GM12878 (cell line): Measurements from ENCODE around the gene MCF2L2. TPM values are rescaled to one million over a fixed set of nuclear protein-coding genes. Genes with fewer than 3 reads are reported as not detected.

Experiments used
- ATAC-seq: fragments of 200-7000 bp; cut with Tn5 transposase; 3 replicates; pipeline ENCODE4 v1.9.1; 2020; ENCODE audit warnings: mild to moderate bottlenecking, moderate library complexity
- BruUV-seq: library from RNA; stranded (reverse); fragments of 400-500 nt; replicated peaks from 2 replicates; lab custom pipeline; 2021; lab: Mats Ljungman, UMichigan
- CTCF ChIA-PET: fragments of 300-600 bp; sonication (Branson Sonifier 250); formaldehyde crosslinking; extraction: SDS; loops from one replicate; lab custom pipeline; 2021; ENCODE audit warnings: inconsistent platforms; lab: Yijun Ruan, JAX
- POLR2A ChIA-PET: fragments of 350-600 bp; formaldehyde crosslinking; extraction: SDS; loops from one replicate; lab custom pipeline; 2021; ENCODE audit warnings: inconsistent platforms; lab: Charles Lee
- RAD21 ChIA-PET: fragments of 300-600 bp; sonication (Branson Sonifier 250); formaldehyde crosslinking; loops from one replicate; lab custom pipeline; 2023; ENCODE audit warnings: antibody characterized with exemption; ENCODE audit not compliant: unreplicated experiment; lab: Charles Lee
- SMC1A ChIA-PET: fragments of 300-600 bp; sonication (Branson Sonifier 250); formaldehyde crosslinking; loops from one replicate; lab custom pipeline; 2023; ENCODE audit not compliant: unreplicated experiment, uncharacterized antibody; lab: Charles Lee
- DNase-seq: peaks from one replicate; pipeline ENCODE4 v3.0.0-alpha.2; 2011; ENCODE audit warnings: low read depth, low spot score
- FAIRE-seq: peaks from 3 replicates; lab custom pipeline; 2011; peaks lifted over from hg19 to GRCh38; lab: Jason Lieb, UNC
- H2AFZ ChIP-seq: 2 replicates; pipeline ENCODE4 v1.6.0; 2011; ENCODE audit warnings: low read depth, low read length, control low read depth; ENCODE audit not compliant: control insufficient read depth
- H3K27ac ChIP-seq: 2 replicates; pipeline ENCODE4 v1.5.1; 2011; ENCODE audit warnings: control low read depth; ENCODE audit not compliant: control insufficient read depth, insufficient read depth
- H3K27me3 ChIP-seq, 2 experiments: replicated peaks in 1 of 2; 2 replicates each; pipeline versions ENCODE4 v1.6.0 to v1.6.1; 2011; ENCODE audit warnings: low read length in 1 of 2; ENCODE audit not compliant: control insufficient read depth in 2 of 2, insufficient read depth in 2 of 2
- H3K36me3 ChIP-seq, 2 experiments: 2 replicates each; pipeline ENCODE4 v1.5.1; 2011; ENCODE audit warnings: low read length in 1 of 2; ENCODE audit not compliant: control insufficient read depth in 2 of 2, insufficient read depth in 2 of 2
- H3K4me1 ChIP-seq: 2 replicates; pipeline ENCODE4 v1.6.1; 2011; ENCODE audit warnings: mild to moderate bottlenecking, low read length, moderate library complexity, mixed read lengths; ENCODE audit not compliant: control insufficient read depth, insufficient read depth
- H3K4me2 ChIP-seq: 2 replicates; pipeline ENCODE4 v1.6.0; 2011; ENCODE audit warnings: control low read depth; ENCODE audit not compliant: control insufficient read depth, insufficient read depth
- H3K4me3 ChIP-seq: fragments of 200-600 bp; sonication (generic); 2 replicates; pipeline ENCODE4 v1.5.1; 2016
- H3K79me2 ChIP-seq: 2 replicates; pipeline ENCODE4 v1.6.0; 2011; ENCODE audit warnings: low read length; ENCODE audit not compliant: control insufficient read depth, insufficient read depth
- H3K9ac ChIP-seq: 2 replicates; pipeline ENCODE4 v1.8.0; 2011; ENCODE audit warnings: low read length, control low read depth, mixed read lengths; ENCODE audit not compliant: control insufficient read depth, insufficient read depth
- H3K9me3 ChIP-seq: replicated peaks from 3 replicates; pipeline ENCODE4 v1.5.1; 2011; ENCODE audit warnings: mild to moderate bottlenecking, low read length; ENCODE audit not compliant: control insufficient read depth, insufficient read depth
- H4K20me1 ChIP-seq: 2 replicates; pipeline ENCODE4 v1.6.0; 2011; ENCODE audit not compliant: control insufficient read depth, insufficient read depth
- ASH2L ChIP-seq: fragments of 300-600, 200-600 bp; sonication (generic); IDR thresholded peaks from 2 replicates; pipeline ENCODE4 v1.6.1; 2017; ENCODE audit warnings: low read depth, mild to moderate bottlenecking, borderline replicate concordance
- CBFB ChIP-seq: IDR thresholded peaks from 2 replicates; pipeline ENCODE4 v1.6.1; 2016; ENCODE audit warnings: antibody characterized with exemption, low read depth
- CBX5 ChIP-seq: sonication (generic); IDR thresholded peaks from 2 replicates; pipeline ENCODE4 v1.6.1; 2016; ENCODE audit warnings: low read depth, moderate library complexity, mild to moderate bottlenecking, inconsistent platforms
- IKZF1 ChIP-seq: fragments of 450-650 bp; conservative IDR thresholded peaks from 2 replicates; pipeline ENCODE4 v1.6.1; 2017; ENCODE audit warnings: antibody characterized with exemption, mild to moderate bottlenecking
- IKZF2 ChIP-seq, 2 experiments: fragments of 450-650 bp; IDR thresholded peaks; 2 replicates each; pipeline ENCODE4 v1.6.1; 2017; ENCODE audit warnings: mild to moderate bottlenecking in 2 of 2, moderate library complexity in 2 of 2
- KDM1A ChIP-seq: fragments of 200-600 bp; sonication (generic); IDR thresholded peaks from 2 replicates; pipeline ENCODE4 v1.6.1; 2016; ENCODE audit warnings: borderline replicate concordance
- MEF2A ChIP-seq: IDR thresholded peaks from 2 replicates; pipeline ENCODE4 v1.6.1; 2011; ENCODE audit warnings: low read depth, mild to moderate bottlenecking, low read length, moderate library complexity; ENCODE audit not compliant: insufficient read depth
- NR2C1 ChIP-seq: fragments of 450-650 bp; IDR thresholded peaks from 2 replicates; pipeline ENCODE4 v1.6.1; 2017; ENCODE audit warnings: antibody characterized with exemption, mild to moderate bottlenecking, moderate library complexity
- RCOR1 ChIP-seq: conservative IDR thresholded peaks from 2 replicates; pipeline ENCODE4 v1.6.1; 2012; ENCODE audit warnings: low read depth, low read length, improper control_type of control experiment
- TAF1 ChIP-seq: IDR thresholded peaks from 2 replicates; pipeline ENCODE4 v1.6.1; 2011; ENCODE audit warnings: mild to moderate bottlenecking, low read depth, low read length, borderline replicate concordance
- TCF12 ChIP-seq: IDR thresholded peaks from 2 replicates; pipeline ENCODE4 v1.6.1; 2011; ENCODE audit warnings: low read depth, mild to moderate bottlenecking, low read length
- WGBS: methylation state at CpG from one replicate; pipeline ENCODE4 v1.1.6; 2016; ENCODE audit warnings: low lambda C conversion rate; ENCODE audit not compliant: insufficient replicate concordance, insufficient coverage; ENCODE audit errors: missing lambda C conversion rate; 5-methylcytosine and 5-hydroxymethylcytosine counted together
- in situ Hi-C: fragments of 300-500 bp; cut with MboI; formaldehyde crosslinking; loops from 9 replicates; pipeline ENCODE4 v1.14.3; 2018; ENCODE audit warnings: mixed read lengths
- intact Hi-C: fragments of 100-400 bp; cut with micrococcal nuclease; formaldehyde crosslinking; loops from one replicate; pipeline ENCODE4 v1.14.2; 2022; ENCODE audit not compliant: unreplicated experiment
- polyA plus RNA-seq, 11 experiments: library from polyadenylated mRNA; depleted of rRNA in 4 of 11; unstranded in 6 of 11; stranded (reverse) in 5 of 11; fragments of >200 nt; fragmentation: Nextera tagmentation in 4 of 11; fragmentation: Illumina TruSeq in 1 of 11; extraction: Ambion mirVana in 4 of 11; extraction: Trizol in 1 of 11; gene quantifications; 1 replicate in 1 of 11; 2 replicates in 10 of 11; pipeline versions ENCODE4 v1.2.1 to v1.2.3, GENCODE V29; 2011 to 2016; ENCODE audit warnings: inconsistent platforms in 2 of 11, missing spikeins in 2 of 11, low read depth in 1 of 11
- total RNA-seq, 4 experiments: library from RNA; depleted of rRNA in 3 of 4; stranded (reverse); fragments of >200 nt in 3 of 4; fragmentation: Illumina TruSeq in 1 of 4; extraction: Trizol in 1 of 4; gene quantifications; 2 replicates each; pipeline versions ENCODE4 v1.2.1 to v1.2.3, GENCODE V29; 2013 to 2021
- TF ChIP-seq, protein P1 (sequence below): IDR thresholded peaks from 2 replicates; pipeline ENCODE4 v1.6.1; 2011; ENCODE audit warnings: low read depth, low read length, improper control_type of control experiment, borderline replicate concordance
- TF ChIP-seq, protein P2 (sequence below): fragments of 450-650 bp; IDR thresholded peaks from 2 replicates; pipeline ENCODE4 v1.6.1; 2018; ENCODE audit warnings: borderline replicate concordance, mild to moderate bottlenecking; ENCODE audit not compliant: partially characterized antibody

MCF2L2 gene
- total and polyA plus RNA-seq, 10 of the 15 experiments (the other 5 are each of a cell fraction or from before 2014, with no cell fraction given), result 0.37 to 2.8 (median 1.4) TPM

DNA sequence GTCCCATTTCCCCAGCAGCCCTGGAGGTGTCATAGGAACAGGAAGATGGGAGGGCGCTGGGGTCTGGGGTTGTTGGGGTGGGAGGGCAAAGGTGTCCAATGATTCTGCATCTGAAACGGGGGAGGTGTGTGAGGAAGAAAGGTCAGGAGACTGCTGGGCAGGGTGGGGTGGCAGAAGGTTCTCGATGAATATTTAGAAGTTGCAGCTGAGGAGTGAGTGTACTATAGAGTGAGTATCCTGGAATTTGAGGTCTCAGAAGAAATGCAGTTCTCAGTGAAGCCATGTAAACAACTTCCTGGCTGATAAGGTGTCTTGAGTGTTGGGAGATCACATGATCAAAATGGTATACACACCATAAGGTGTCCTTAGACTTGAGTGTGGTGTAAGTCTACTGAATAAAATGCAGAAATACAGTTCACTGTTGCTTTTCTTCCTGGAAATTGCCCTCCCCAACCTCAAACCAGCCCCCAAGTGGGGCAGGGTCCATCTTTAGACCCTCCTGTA lies 165.5 kb downstream of the MCF2L2 start:
- H3K36me3 ChIP-seq, result no peaks in the 10 kb centered on the region
- CTCF ChIA-PET, result no interaction called here
- WGBS, result 70% methylated on average over 3 of the region's 3 CpGs
- no peaks in the 10 kb centered on the region for H3K79me2 ChIP-seq
- H2AFZ ChIP-seq, result no peak overlapping the region
- in situ Hi-C loops (no loop called here), intact Hi-C loops (no loop called here)
- DNase-seq (no peak), FAIRE-seq (no peak), ATAC-seq (no peak)
- H3K9me3 ChIP-seq, result no peaks in the 10 kb centered on the region
- no TSS peak for BruUV-seq
- H4K20me1 ChIP-seq, result no peaks in the 10 kb centered on the region
- peaks cover 0 to 5% of the 10 kb centered on the region in 2 experiments; a peak in 2 of 4 replicates for H3K27me3 ChIP-seq
- no peak overlapping the region for H3K27ac ChIP-seq
- H3K9ac ChIP-seq, result no peak overlapping the region
- H3K4me2 ChIP-seq, result no peak overlapping the region
- no peak overlapping the region for H3K4me3 ChIP-seq
- H3K4me1 ChIP-seq, result no peaks in the 10 kb centered on the region
- SMC1A ChIA-PET, result interaction anchor here (0.9 kb wide), 1 partner anchor 10 kb away, joined by 4 read pairs; no protein-coding TSS in a partner anchor
- POLR2A ChIA-PET, result no interaction called here
- TF ChIP-seq TCF12 (no peak), NR2C1 (no peak), IKZF2 (IDR thresholded peaks at IDR 0.05) (no peak), TAF1 (no peak), IKZF1 (no peak), KDM1A (no peak), ASH2L (no peak), CBX5 (no peak), MEF2A (no peak), CBFB (no peak), RCOR1 (no peak)
- TF ChIP-seq, protein P1, sequence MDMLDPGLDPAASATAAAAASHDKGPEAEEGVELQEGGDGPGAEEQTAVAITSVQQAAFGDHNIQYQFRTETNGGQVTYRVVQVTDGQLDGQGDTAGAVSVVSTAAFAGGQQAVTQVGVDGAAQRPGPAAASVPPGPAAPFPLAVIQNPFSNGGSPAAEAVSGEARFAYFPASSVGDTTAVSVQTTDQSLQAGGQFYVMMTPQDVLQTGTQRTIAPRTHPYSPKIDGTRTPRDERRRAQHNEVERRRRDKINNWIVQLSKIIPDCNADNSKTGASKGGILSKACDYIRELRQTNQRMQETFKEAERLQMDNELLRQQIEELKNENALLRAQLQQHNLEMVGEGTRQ, result no peak
- TF ChIP-seq, protein P2, sequence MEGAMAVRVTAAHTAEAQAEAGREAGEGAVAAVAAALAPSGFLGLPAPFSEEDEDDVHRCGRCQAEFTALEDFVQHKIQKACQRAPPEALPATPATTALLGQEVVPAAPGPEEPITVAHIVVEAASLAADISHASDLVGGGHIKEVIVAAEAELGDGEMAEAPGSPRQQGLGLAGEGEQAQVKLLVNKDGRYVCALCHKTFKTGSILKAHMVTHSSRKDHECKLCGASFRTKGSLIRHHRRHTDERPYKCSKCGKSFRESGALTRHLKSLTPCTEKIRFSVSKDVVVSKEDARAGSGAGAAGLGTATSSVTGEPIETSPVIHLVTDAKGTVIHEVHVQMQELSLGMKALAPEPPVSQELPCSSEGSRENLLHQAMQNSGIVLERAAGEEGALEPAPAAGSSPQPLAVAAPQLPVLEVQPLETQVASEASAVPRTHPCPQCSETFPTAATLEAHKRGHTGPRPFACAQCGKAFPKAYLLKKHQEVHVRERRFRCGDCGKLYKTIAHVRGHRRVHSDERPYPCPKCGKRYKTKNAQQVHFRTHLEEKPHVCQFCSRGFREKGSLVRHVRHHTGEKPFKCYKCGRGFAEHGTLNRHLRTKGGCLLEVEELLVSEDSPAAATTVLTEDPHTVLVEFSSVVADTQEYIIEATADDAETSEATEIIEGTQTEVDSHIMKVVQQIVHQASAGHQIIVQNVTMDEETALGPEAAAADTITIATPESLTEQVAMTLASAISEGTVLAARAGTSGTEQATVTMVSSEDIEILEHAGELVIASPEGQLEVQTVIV, result no peak
- RAD21 ChIA-PET, result no interaction called here
